ENCODE data around the gene PTP4A1. TPM values are rescaled to one million over a fixed set of nuclear protein-coding genes. Genes with fewer than 3 reads are reported as not detected.

PTP4A1 gene
- total and polyA plus RNA-seq, 4 donors = 21.2 to 127 (median 68.4) TPM

DNA sequence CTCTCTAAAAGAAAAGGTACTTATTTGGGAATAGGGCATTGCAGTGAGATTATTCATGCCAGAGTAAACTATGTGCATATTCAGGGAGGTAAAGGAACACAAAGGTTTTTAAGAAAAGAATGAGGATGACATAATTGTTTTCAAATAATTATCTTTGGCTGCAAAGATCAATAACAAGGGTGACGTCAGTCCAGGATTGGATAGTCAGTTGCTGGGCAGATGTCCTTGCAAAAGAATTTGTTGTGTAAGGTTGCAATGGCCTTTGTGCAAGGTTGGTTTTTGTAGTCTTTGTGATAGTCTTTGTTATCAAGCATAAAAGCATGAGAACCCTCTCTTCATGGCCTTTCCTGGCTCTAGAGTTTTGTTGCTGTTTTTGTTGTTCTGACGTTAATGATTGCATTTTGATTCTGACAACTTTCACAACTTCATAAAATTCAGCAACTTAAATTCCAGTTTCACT is 17.7 kb downstream of the PTP4A1 start:
- Histone ChIP-seq H3K36me3 (ENCODE audit: control insufficient read depth, insufficient read depth, low read length) (no peaks in the 10 kb centered on the region), H3K9me3 (ENCODE audit: control insufficient read depth, insufficient read depth, low read length) (no peaks in the 10 kb centered on the region), H3K27ac (ENCODE audit: low read depth, low read length) (no peak overlapping the region), H3K27me3 (ENCODE audit: control insufficient read depth, insufficient read depth, low read length) (no peaks in the 10 kb centered on the region), H3K4me3 (ENCODE audit: low read depth, low read length) (no peak overlapping the region), H3K4me1 (ENCODE audit: control insufficient read depth, insufficient read depth, low read length) (no peaks in the 10 kb centered on the region)
- 29% methylated on average over 1 of the region's 2 CpGs for WGBS (ENCODE audit: insufficient coverage)
- no peak for DNase-seq (ENCODE audit: low read depth in 4 of 6, low spot score in 6 of 6)

DNA sequence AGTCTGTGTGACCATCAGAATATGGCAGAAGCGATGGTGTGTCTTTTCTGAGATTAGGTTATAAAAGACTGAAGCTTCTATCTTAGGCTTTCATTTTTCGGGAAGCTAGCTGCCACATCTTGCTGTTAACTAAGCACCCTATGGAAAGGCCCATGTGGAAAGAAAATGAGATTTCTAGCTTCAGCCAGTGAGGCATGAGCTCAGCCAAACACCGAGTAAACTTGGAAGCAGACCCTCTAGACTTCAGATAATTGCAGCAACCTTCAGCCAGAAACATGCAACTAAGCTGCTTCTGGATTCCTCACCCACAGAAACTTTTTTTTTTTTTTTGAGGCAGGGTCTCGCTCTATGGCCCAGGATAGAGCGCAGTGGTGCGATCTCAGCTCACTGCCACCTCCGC is 20.6 kb downstream of the PTP4A1 start:
- WGBS (ENCODE audit: insufficient coverage) = 93% methylated on average over 7 of the region's 7 CpGs
- Histone ChIP-seq H3K4me1 (ENCODE audit: control insufficient read depth, insufficient read depth, low read length) (no peaks in the 10 kb centered on the region), H3K9me3 (ENCODE audit: control insufficient read depth, insufficient read depth, low read length) (no peaks in the 10 kb centered on the region), H3K27ac (ENCODE audit: low read depth, low read length) (no peak overlapping the region), H3K36me3 (ENCODE audit: control insufficient read depth, insufficient read depth, low read length) (no peaks in the 10 kb centered on the region), H3K27me3 (ENCODE audit: control insufficient read depth, insufficient read depth, low read length) (no peaks in the 10 kb centered on the region), H3K4me3 (ENCODE audit: low read depth, low read length) (no peak overlapping the region)
- DNase-seq (ENCODE audit: low read depth in 4 of 6, low spot score in 6 of 6) = peak in 1 of 6 donors; percentile 55

DNA sequence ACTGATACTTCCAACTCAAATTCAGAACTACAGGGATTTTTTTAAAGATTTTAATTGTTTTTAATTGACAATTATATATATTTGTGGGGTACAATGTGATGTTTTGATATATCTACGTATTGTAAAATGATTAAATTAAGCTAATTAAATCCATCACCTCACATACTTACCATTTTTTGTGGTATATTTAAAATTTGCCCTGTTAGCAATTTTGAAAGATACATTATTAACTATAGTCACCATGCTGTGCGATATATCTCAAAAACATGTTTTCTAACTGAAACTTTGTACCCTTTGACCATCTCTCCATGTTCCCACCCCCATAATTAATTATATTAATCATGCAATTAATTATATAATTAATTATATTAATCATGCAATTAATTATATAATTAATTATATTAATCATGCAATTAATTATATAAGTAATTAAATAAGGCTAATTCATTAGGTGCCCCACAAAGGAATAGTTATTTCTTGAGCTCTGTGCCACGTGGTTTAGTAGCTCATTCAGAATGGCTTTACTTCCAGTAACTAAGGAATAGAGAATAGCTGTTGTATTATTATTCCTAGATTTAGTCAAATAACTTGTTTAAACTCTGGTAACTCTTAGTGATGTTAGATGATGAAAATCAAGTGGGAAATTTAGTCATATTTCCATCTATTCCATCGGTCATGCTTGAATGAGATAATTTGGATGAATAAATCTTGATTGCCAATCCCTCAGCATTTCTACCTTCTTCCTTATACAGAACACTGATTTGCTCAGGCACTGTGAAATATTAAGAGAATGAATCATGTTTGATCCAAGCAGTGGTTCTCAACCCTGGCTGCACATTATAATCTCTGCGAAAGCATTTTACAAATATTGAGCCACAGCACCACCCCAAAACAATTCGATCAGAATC is 25.1 kb downstream of the PTP4A1 start:
- 33% methylated on average over 1 of the region's 6 CpGs for whole genome bisulfite sequencing (ENCODE audit: insufficient coverage)
- H3K27ac ChIP-seq (ENCODE audit: low read depth, low read length) = no peak overlapping the region
- H3K9me3 ChIP-seq (ENCODE audit: control insufficient read depth, insufficient read depth, low read length) = no peaks in the 10 kb centered on the region
- peak overlapping the region; percentile 72 for H3K4me3 ChIP-seq (ENCODE audit: low read depth, low read length)
- DNase-seq (ENCODE audit: low read depth in 4 of 6, low spot score in 6 of 6) = peak in 2 of 6 donors; percentile 12 to 25
- no peaks in the 10 kb centered on the region for H3K4me1 ChIP-seq (ENCODE audit: control insufficient read depth, insufficient read depth, low read length)
- no peaks in the 10 kb centered on the region for H3K36me3 ChIP-seq (ENCODE audit: control insufficient read depth, insufficient read depth, low read length)
- no peaks in the 10 kb centered on the region for H3K27me3 ChIP-seq (ENCODE audit: control insufficient read depth, insufficient read depth, low read length)

DNA sequence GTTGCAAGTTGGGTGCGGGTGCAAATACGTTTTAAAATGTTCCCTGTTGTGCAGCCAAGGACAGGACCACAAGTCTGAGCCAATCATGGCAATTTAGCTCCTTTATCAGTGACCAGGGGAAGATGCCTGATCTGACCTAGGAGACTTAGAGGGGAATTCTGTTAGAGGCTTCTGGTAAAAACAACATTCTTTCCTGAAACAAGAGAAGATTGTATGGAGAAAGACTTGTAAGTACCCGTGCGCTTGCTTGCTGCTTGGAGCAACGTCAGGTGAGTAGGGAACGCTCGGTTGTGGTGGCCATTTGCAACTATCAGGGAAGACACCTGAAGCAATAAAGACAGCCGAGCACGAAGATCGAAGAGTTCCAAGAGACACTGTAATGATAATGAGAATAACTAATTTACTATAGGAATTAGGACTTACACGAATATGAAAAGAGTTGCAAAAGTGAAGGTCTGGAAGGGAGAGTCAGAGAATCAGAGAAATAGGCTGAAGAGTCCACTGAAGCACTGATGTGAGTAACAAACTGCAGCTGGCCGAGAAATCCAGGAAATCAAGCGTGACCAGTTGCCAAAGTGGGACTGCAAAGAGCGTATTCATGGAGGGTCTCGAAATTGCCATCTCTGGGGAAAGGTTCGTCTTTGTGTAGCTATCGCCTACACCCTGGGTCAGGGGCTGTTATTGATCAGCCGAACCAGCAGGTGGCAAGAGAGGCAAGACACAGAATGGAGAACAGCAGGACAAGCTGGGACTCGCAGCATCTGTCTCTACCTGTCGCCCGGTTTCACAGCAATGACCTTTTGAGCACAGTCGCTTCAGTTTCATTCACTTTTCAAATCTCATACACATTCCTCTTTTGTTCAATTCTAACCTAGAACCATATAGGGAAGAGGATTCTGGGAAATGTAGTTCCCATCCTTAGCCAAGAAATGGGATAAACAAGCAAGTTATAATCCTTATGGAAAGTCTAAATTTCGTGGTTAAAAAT is 26.1 kb downstream of the PTP4A1 start:
- peak; percentile 53 to 96 (median 78) for DNase-seq (ENCODE audit: low read depth in 4 of 6, low spot score in 6 of 6)
- Histone ChIP-seq H3K36me3 (ENCODE audit: control insufficient read depth, insufficient read depth, low read length) (no peaks in the 10 kb centered on the region), H3K4me3 (ENCODE audit: low read depth, low read length) (peak overlapping the region; percentile 72), H3K9me3 (ENCODE audit: control insufficient read depth, insufficient read depth, low read length) (no peaks in the 10 kb centered on the region), H3K4me1 (ENCODE audit: control insufficient read depth, insufficient read depth, low read length) (no peaks in the 10 kb centered on the region), H3K27me3 (ENCODE audit: control insufficient read depth, insufficient read depth, low read length) (no peaks in the 10 kb centered on the region), H3K27ac (ENCODE audit: low read depth, low read length) (peak overlapping the region; percentile 70)
- WGBS (ENCODE audit: insufficient coverage) = 2% methylated on average over 15 of the region's 23 CpGs

DNA sequence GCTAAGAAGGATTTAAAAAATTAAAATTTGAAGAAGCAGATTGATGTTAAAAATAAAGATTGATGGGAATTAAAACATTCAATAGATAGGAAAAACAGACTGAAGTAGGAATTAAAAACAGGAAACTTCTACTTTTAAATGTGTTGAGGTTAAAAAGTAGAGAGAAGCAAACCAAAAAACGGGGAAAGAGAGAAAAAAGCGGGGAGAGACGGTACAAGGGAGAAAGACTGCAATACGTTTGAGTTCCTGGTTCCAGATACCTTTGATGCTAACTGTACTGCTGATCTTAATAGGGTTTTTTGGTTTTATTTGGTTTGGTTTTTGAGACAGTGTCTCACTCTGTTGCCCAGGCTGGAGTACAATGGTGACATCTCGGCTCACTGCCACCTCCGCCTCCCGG is 27.0 kb downstream of the PTP4A1 start:
- H3K36me3 ChIP-seq (ENCODE audit: control insufficient read depth, insufficient read depth, low read length) = no peaks in the 10 kb centered on the region
- no peaks in the 10 kb centered on the region for H3K4me1 ChIP-seq (ENCODE audit: control insufficient read depth, insufficient read depth, low read length)
- H3K9me3 ChIP-seq (ENCODE audit: control insufficient read depth, insufficient read depth, low read length) = no peaks in the 10 kb centered on the region
- WGBS (ENCODE audit: insufficient coverage) = 89% methylated on average over 7 of the region's 7 CpGs
- no peak overlapping the region for H3K27ac ChIP-seq (ENCODE audit: low read depth, low read length)
- no peaks in the 10 kb centered on the region for H3K27me3 ChIP-seq (ENCODE audit: control insufficient read depth, insufficient read depth, low read length)
- no peak overlapping the region for H3K4me3 ChIP-seq (ENCODE audit: low read depth, low read length)
- no peak for DNase-seq (ENCODE audit: low read depth in 4 of 6, low spot score in 6 of 6)

DNA sequence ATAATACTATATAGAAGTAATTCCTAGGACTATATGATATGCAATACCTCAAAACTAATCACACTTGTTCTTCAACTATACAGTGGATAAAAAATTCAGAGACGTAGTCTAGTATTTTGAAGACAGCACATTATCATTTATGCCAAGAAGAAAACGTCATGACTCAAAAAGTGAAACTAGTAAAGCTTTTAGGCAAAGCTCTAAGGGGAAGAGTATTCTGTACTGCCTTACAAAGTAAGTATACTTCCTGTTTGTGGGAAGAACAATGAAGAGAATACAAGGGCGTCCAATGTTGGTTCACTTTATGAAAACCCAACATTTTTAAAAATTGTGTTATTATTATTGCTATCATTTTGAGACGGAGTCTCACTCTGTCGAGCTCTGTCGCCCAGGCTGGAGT is 27.9 kb downstream of the PTP4A1 start:
- Histone ChIP-seq H3K27ac (ENCODE audit: low read depth, low read length) (no peak overlapping the region), H3K4me1 (ENCODE audit: control insufficient read depth, insufficient read depth, low read length) (no peaks in the 10 kb centered on the region), H3K27me3 (ENCODE audit: control insufficient read depth, insufficient read depth, low read length) (no peaks in the 10 kb centered on the region), H3K36me3 (ENCODE audit: control insufficient read depth, insufficient read depth, low read length) (no peaks in the 10 kb centered on the region), H3K9me3 (ENCODE audit: control insufficient read depth, insufficient read depth, low read length) (no peaks in the 10 kb centered on the region), H3K4me3 (ENCODE audit: low read depth, low read length) (no peak overlapping the region)
- DNase-seq (ENCODE audit: low read depth in 4 of 6, low spot score in 6 of 6) = no peak
- WGBS (ENCODE audit: insufficient coverage) = no CpG with 5 or more reads among the region's 6 CpGs

DNA sequence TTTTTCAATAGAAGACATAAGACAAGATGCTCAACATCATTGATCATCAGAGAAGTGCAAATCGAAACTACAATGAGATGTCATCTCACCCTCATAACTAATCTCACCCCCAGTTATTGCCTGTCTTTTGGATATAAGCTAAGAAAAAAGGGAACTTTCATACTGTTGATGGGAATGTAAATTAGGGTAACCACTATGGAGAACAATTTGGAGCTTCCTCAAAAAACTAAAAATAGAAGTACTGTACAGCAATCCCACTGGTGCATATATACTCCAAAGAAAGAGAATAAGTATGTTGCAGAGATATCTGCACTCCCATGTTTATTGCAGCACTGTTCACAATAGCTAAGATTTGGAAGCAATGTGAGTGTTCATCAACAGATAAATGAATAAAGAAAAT is 37.0 kb downstream of the PTP4A1 start:
- H3K4me1 ChIP-seq (ENCODE audit: control insufficient read depth, insufficient read depth, low read length) = no peaks in the 10 kb centered on the region
- no peaks in the 10 kb centered on the region for H3K36me3 ChIP-seq (ENCODE audit: control insufficient read depth, insufficient read depth, low read length)
- H3K9me3 ChIP-seq (ENCODE audit: control insufficient read depth, insufficient read depth, low read length) = no peaks in the 10 kb centered on the region
- no peak overlapping the region for H3K27ac ChIP-seq (ENCODE audit: low read depth, low read length)
- DNase-seq (ENCODE audit: low read depth in 4 of 6, low spot score in 6 of 6) = no peak
- no CpG with 5 or more reads among the region's 1 CpG for WGBS (ENCODE audit: insufficient coverage)
- no peaks in the 10 kb centered on the region for H3K27me3 ChIP-seq (ENCODE audit: control insufficient read depth, insufficient read depth, low read length)
- no peak overlapping the region for H3K4me3 ChIP-seq (ENCODE audit: low read depth, low read length)

DNA sequence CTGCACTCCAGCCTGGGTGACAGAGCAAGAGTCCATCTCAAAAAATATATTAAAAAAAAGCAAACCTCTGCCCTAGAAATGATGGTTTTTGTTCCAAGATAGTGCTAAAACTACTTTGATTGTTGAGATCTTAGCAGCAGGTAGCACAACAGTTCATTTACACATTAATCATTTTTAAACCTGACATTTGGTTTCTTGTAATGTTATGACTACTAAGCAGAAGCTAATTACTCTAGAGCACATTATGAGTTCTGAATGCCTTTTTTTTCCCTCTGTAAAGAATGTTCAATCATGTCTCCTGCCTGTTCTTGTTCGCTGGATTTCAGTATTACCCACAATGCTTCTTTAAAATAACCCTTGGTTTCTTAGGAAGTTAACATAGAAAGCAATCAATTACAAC is 38.7 kb downstream of the PTP4A1 start:
- no peak overlapping the region for H3K27ac ChIP-seq (ENCODE audit: low read depth, low read length)

DNA sequence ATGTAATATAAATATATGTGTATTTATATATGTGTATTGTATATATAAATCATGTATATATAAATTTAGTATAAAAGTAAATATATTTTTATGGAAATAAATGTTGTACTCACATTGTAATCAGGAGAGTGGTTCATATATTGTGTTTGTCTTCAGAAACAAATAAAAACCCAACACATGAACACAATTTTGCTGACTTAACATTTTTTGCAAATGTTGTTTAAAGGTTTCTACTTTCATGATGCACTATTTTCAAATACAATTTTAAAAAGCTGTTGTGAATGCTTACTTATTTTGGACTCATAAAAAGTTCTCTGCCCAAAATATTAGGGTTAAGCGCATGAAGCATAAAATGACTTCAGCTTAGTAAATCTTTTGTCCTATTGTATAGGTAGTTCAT is 39.3 kb downstream of the PTP4A1 start:
- no CpG with 5 or more reads among the region's 1 CpG for whole genome bisulfite sequencing (ENCODE audit: insufficient coverage)
- no peaks in the 10 kb centered on the region for H3K4me1 ChIP-seq (ENCODE audit: control insufficient read depth, insufficient read depth, low read length)
- H3K36me3 ChIP-seq (ENCODE audit: control insufficient read depth, insufficient read depth, low read length) = no peaks in the 10 kb centered on the region
- no peak overlapping the region for H3K27ac ChIP-seq (ENCODE audit: low read depth, low read length)
- H3K9me3 ChIP-seq (ENCODE audit: control insufficient read depth, insufficient read depth, low read length) = no peaks in the 10 kb centered on the region
- H3K27me3 ChIP-seq (ENCODE audit: control insufficient read depth, insufficient read depth, low read length) = no peaks in the 10 kb centered on the region
- H3K4me3 ChIP-seq (ENCODE audit: low read depth, low read length) = no peak overlapping the region
- DNase-seq (ENCODE audit: low read depth in 4 of 6, low spot score in 6 of 6) = no peak

More for the DNA sequence above, 38.7 kb downstream of the PTP4A1 start:
- no peaks in the 10 kb centered on the region for H3K9me3 ChIP-seq (ENCODE audit: control insufficient read depth, insufficient read depth, low read length)
- H3K36me3 ChIP-seq (ENCODE audit: control insufficient read depth, insufficient read depth, low read length) = no peaks in the 10 kb centered on the region
- DNase-seq (ENCODE audit: low read depth in 4 of 6, low spot score in 6 of 6) = peak in 1 of 6 donors; percentile 7
- no peak overlapping the region for H3K4me3 ChIP-seq (ENCODE audit: low read depth, low read length)
- no CpG with 5 or more reads among the region's 1 CpG for WGBS (ENCODE audit: insufficient coverage)
- no peaks in the 10 kb centered on the region for H3K27me3 ChIP-seq (ENCODE audit: control insufficient read depth, insufficient read depth, low read length)
- H3K4me1 ChIP-seq (ENCODE audit: control insufficient read depth, insufficient read depth, low read length) = no peaks in the 10 kb centered on the region

Data from spinal cord (tissue), 10 donors.